Mesodermal cell (in vitro differentiated cells): ENCODE measurements around the gene MADCAM1.

Experiments
- H3K27ac ChIP-seq: 2 replicates; pipeline ENCODE4 v1.7.0; 2013; ENCODE audit warnings: mild to moderate bottlenecking, low read depth, low read length, moderate library complexity; ENCODE audit not compliant: severe bottlenecking
- H3K36me3 ChIP-seq: 2 replicates; pipeline ENCODE4 v1.7.1; 2013; ENCODE audit warnings: mild to moderate bottlenecking, low read length, moderate library complexity; ENCODE audit not compliant: control insufficient read depth, insufficient read depth
- H3K4me1 ChIP-seq: one replicate; pipeline ENCODE4 v1.7.1; 2013; ENCODE audit warnings: mild to moderate bottlenecking, low read length; ENCODE audit not compliant: insufficient read depth, control insufficient read depth, poor library complexity, severe bottlenecking
- H3K4me3 ChIP-seq: 2 replicates; pipeline ENCODE4 v1.7.0; 2013; ENCODE audit warnings: low read length, control low read depth, mild to moderate bottlenecking; ENCODE audit not compliant: insufficient read depth, poor library complexity, severe bottlenecking; ENCODE audit errors: extremely low read depth
- H3K9me3 ChIP-seq: 2 replicates; pipeline ENCODE4 v1.7.1; 2013; ENCODE audit warnings: mild to moderate bottlenecking, low read length, moderate library complexity; ENCODE audit not compliant: control insufficient read depth
- WGBS, 2 experiments: methylation state at CpG; one replicate each; pipeline ENCODE4 v1.1.5; 2013; ENCODE audit warnings: missing lambda C conversion rate in 2 of 2; ENCODE audit not compliant: insufficient coverage in 2 of 2; 5-methylcytosine and 5-hydroxymethylcytosine counted together

MADCAM1 gene

DNA sequence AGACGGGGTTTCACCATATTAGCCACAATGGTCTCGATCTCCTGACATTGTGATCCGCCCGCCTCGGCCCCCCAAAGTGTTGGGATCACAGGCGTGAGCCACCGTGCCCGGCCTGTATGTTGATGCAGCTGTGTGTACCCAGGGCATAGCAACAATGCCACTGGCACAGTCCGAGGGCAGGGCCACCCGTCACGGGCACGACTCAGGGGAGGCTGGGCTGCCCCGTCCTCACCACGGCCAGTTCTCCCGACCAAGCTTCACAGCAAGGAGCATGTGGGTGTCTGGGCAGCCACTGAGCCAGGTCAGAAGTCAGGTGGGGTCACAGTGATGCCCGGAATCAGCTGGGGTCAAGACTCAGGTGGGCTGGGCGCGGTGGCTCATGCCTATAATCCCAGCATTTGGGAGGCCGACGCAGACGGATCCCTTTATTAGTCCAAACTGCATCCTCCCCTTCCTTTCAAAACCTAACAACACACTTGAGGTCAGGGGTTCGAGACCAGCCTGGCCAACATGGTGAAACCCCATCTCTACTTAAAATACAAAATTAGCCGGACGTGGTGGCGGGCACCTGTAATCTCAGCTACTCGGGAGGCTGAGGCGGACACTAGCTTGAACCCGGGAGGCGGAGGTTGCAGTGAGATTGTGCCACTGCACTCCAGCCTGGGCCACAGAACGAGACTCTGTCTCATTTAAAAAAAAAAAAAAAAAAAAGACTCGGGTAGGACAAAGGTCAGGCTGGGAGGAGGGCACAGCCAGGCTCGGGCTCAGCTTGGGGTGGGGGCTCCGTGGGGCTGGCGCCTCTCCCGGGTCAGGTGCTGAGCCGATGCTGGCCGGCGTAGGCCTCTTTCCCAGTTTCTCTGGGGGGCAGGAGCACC is 34.1 kb downstream of the MADCAM1 start:
- Histone ChIP-seq H3K27ac (peak overlapping the region; percentile 86), H3K4me3 (peak overlapping the region; percentile 68), H3K36me3 (peaks cover 19% of the 10 kb centered on the region), H3K4me1 (peaks cover 11% of the 10 kb centered on the region), H3K9me3 (no peaks in the 10 kb centered on the region)
- WGBS, 2 experiments: 74 to 78% methylated on average over 29 to 37 of the region's 38 CpGs

DNA sequence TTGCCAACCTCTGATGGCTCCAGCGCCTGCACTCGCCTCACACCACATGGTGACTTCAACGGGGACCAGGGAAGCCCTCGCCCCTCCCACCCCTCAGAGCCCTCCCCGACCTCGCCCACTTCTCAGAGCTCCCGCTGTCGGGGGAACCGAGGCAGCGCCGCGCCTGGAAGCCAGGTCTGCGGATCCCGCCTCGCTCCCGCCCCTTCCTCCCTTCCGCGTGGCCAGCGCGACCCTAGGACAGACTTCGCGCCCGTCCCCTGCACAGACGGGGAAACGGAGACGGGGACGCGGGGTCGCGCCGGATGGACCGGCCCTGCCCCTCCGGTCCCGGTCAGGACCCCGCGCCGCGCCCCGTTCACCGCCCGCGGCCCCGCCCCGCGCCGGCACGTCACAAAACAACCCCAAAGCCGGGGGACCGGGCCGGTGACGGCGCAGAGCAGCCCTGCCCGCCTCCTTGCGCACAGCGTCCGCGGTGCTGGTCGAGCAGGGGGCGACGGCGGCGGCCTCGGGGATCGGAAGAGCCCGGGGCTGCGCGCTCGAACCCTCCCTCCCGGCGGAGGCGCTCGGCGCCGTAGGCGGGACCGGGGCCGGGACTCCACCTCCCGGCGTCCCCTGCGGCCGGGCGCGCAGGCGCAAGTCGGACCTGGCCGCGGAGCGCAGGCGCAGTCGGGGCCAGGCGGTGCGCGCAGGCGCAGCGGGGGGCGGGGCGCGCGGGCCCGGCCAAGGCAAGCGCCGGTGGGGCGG is 34.9 kb downstream of the MADCAM1 start:
- peaks cover 27% of the 10 kb centered on the region for H3K36me3 ChIP-seq
- H3K27ac ChIP-seq: peak overlapping the region; percentile 86
- no peaks in the 10 kb centered on the region for H3K9me3 ChIP-seq
- H3K4me1 ChIP-seq: peaks cover 11% of the 10 kb centered on the region
- WGBS, 2 experiments: 0% methylated on average over 49 to 81 of the region's 103 CpGs
- peak overlapping the region; percentile 68 for H3K4me3 ChIP-seq

DNA sequence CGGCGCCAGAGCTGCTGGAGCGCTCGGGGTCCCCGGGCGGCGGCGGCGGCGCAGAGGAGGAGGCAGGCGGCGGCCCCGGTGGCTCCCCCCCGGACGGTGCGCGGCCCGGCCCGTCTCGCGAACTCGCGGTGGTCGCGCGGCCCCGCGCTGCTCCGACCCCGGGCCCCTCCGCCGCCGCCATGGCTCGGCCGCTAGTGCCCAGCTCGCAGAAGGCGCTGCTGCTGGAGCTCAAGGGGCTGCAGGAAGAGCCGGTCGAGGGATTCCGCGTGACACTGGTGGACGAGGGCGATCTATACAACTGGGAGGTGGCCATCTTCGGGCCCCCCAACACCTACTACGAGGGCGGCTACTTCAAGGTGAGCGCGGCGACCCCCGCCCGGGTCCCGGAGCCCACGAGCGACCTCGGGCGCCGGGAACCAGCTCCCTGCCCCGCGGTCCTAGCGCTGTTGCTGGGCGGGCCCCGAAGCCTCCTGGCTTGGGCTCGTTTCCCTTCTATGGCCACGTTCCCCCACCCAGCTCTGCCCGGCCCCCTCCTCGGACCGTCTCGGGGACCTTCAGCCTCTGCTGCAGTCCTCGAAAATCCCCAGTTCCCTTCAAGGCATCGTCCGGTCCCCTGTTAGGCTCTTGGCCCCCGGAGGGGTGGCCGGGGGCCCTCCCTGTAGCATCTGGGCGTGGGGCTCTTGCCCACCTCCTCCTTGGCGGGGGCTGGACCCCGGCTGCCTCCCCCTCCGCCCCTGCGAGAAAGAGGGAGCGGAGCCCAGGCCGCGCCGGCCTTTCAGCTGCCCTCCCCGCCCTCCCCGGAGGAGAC is 35.7 kb downstream of the MADCAM1 start, which contains the start of gene CDC34:
TSS of gene CDC34 (plus strand) at position 8 of the 808 bp plus-strand sequence. CDS start at position 180, 172 bp downstream.
- 0% methylated on average over 58 to 59 of the region's 84 CpGs for WGBS, 2 experiments
- Histone ChIP-seq H3K27ac (peak within 1 kb of the TSS; percentile 86), H3K4me1 (peaks cover 11% of the 10 kb centered on the region), H3K36me3 (peaks cover 35% of the 10 kb centered on the region), H3K9me3 (no peaks in the 10 kb centered on the region), H3K4me3 (peak within 1 kb of the TSS; percentile 98)

DNA sequence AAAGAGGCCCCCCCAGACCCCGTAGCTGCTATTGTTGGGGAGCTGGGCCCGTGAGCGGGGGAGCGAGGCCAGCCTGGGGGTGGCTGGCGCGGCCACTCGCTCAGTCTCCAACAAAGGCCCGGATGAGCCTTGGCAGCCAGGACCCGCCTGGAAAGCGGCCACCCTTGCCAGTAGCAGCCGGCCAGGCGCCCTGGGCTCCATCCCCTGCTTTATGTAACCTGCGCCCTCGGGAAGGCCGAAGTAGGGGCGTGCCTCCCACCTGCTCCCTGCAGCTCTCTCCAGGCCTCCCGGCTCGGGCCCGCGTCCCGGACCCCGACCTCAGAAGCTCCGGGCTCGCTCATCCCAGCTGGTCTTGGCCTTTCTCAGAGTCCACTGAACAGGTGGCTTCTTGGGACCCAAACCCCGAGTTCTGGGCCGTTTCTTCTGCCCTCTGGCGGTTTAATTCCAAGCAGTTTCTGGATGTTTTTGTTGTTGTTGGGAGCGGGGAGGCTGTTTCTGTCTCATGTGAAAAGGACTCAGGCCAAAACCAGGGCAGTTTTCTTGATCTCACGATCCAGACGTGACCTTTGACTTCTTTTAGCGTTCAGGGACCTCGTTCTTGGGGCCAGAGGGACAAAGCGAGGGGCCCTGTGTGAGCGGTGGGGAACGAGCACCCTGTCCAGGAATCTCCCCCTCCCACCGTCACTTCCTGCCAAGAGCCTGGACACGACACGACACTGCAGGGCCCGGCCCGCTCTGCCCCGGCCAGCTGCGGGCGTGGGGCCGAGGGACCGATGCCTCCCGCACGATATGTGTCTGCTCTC is 36.5 kb downstream of the MADCAM1 start:
- peak overlapping the region; percentile 98 for H3K4me3 ChIP-seq
- peaks cover 11% of the 10 kb centered on the region for H3K4me1 ChIP-seq
- H3K36me3 ChIP-seq: peaks cover 39% of the 10 kb centered on the region
- 4% methylated on average over 36 to 44 of the region's 47 CpGs for WGBS, 2 experiments
- no peaks in the 10 kb centered on the region for H3K9me3 ChIP-seq
- H3K27ac ChIP-seq: peak overlapping the region; percentile 73

DNA sequence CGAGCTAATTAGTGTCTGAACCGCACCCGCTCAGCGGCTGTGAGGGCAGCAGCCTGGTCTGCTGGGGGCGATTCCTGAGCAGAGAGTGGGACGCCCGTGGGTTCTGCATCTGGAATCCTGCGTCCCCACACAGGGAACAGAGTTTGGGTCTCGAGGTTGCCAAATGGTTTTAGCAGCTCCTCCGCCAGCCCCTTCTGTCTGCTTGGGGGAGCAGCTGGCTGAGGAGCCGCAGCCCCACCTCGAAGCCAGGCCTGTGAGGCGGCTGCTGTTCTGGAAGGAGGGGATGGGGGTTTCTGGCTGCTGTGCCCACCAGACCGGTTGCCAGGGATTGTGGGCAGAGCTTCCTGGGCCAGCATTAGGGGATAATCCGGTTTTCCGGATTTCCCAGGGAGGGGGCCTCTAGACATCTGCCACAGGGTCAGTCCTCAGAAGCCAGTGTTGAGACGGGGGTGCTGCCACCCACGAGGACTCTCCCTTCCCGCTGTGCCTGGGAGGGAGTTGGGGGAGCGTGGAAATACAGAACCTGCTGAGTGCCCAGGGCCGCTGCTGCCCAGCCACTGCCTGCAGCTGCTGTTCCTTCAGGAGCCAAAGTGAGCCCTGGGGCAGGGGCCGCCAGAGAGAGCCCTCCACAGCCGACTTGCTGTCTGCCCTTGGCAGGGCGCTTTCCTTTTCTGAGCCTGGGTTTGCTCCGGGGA is 37.2 kb downstream of the MADCAM1 start:
- H3K4me3 ChIP-seq: peak overlapping the region; percentile 98
- WGBS, 2 experiments: 70 to 82% methylated on average over 20 to 24 of the region's 25 CpGs
- no peaks in the 10 kb centered on the region for H3K9me3 ChIP-seq
- H3K36me3 ChIP-seq: peaks cover 47% of the 10 kb centered on the region
- peak overlapping the region; percentile 73 for H3K27ac ChIP-seq
- H3K4me1 ChIP-seq: peaks cover 11% of the 10 kb centered on the region

DNA sequence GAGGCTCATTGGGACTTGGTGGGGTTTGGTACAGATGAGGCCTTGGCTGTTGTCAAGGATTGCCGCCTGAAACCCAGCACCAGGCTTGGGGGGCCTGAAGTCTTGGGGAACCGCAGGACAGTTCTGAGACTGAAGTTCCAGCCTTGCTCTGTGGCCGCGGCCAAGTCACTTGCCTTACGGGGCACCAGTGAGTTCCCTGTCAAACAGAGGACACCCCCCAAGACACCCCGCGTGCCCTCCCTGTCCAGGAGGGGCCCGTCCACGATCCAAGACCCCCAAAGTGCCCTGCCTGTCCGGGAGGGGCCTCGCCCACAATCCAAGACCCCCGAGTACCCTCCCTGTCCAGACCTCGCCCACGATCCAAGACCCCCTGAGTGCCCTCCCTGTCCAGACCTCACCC is 37.8 kb downstream of the MADCAM1 start:
- 95 to 100% methylated on average over 5 to 8 of the region's 14 CpGs for WGBS, 2 experiments
- H3K36me3 ChIP-seq: peaks cover 52% of the 10 kb centered on the region
- peaks cover 11% of the 10 kb centered on the region for H3K4me1 ChIP-seq
- peak overlapping the region; percentile 98 for H3K4me3 ChIP-seq
- H3K9me3 ChIP-seq: no peaks in the 10 kb centered on the region
- no peak overlapping the region for H3K27ac ChIP-seq

DNA sequence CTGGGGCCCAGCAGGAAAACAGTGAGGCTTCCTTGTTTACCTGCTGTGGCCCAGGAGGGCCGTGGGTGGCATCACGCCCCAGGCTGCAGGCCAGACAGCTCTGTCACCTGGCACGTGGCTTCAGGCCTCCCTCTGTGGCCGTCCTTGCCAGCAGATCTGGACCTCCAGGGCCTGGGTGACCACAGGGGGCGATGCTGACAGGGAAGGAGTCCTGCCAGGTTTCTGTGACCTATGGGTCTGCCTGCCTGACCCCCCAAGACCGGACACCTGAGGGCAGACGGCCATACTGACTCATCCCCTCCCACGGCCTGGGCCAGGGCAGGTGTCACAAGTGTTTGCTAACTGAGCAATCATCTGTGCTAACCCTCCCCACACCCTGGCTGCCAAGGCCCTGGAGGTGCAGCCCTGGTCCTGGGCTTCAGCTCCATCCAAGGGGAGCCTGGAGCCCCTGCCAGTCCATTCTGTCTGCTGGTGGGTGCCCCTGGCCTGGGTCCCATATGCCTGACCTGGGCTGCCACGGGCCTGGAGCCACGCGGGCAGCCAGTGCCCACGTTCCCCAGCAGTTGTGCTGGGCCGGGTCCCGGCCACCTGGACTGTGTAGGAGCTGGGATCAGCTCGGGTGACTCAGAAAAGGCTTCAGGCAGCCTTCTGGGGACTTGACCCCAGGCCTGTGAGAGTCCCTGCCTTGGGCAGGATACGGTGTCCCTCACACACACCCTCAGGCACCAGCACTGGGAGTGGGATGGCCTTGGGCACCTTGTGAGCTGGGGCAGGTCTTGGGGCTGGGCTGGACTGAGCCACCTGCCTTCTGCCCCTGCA is 38.9 kb downstream of the MADCAM1 start:
- Histone ChIP-seq H3K9me3 (no peaks in the 10 kb centered on the region), H3K4me3 (no peak overlapping the region), H3K27ac (no peak overlapping the region), H3K36me3 (peaks cover 61% of the 10 kb centered on the region), H3K4me1 (peaks cover 11% of the 10 kb centered on the region)
- WGBS, 2 experiments: 84 to 85% methylated on average over 12 to 16 of the region's 16 CpGs

DNA sequence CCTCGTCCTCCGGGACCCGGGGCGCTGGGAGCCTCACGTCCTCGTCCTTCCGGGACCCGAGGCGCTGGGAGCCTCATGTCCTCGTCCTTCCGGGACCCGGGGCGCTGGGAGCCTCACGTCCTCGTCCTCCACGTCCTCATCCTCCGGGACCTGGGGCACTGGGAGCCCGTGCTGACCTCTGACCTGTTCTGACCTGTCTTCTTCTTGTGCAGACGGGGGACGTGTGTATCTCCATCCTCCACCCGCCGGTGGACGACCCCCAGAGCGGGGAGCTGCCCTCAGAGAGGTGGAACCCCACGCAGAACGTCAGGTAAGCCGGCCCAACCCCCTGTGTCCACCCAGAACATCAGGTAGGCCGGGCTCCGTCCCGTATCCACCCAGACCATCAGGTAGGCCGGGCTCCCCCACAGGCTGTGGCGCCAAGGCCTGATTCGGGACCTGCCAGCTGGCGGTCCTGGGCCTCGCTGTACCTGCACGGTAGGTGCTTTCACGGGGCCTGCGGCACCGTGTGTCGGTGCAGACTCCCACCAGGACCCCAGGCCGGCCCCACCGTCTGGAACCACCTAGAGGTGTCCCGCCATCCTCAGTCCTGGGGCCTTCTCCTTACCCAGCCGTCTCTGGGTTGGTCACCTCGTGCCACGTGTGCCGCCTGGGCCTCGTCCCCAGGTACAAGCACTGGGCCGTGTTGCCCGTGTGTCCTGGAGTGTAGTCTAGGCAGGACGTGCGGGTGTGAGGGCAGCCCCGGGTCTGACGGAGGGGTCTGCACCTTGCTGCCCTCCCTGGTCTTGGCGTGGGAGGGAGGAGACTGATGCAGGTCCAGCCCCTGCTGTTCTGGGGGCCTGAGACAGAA is 40.0 kb downstream of the MADCAM1 start:
- Histone ChIP-seq H3K36me3 (peaks cover 63% of the 10 kb centered on the region), H3K4me3 (no peak overlapping the region), H3K9me3 (no peaks in the 10 kb centered on the region), H3K27ac (no peak overlapping the region), H3K4me1 (peaks cover 11% of the 10 kb centered on the region)
- WGBS, 2 experiments: 95 to 96% methylated on average over 53 to 55 of the region's 55 CpGs
